ENCODE results near the gene INMT.

DNA sequence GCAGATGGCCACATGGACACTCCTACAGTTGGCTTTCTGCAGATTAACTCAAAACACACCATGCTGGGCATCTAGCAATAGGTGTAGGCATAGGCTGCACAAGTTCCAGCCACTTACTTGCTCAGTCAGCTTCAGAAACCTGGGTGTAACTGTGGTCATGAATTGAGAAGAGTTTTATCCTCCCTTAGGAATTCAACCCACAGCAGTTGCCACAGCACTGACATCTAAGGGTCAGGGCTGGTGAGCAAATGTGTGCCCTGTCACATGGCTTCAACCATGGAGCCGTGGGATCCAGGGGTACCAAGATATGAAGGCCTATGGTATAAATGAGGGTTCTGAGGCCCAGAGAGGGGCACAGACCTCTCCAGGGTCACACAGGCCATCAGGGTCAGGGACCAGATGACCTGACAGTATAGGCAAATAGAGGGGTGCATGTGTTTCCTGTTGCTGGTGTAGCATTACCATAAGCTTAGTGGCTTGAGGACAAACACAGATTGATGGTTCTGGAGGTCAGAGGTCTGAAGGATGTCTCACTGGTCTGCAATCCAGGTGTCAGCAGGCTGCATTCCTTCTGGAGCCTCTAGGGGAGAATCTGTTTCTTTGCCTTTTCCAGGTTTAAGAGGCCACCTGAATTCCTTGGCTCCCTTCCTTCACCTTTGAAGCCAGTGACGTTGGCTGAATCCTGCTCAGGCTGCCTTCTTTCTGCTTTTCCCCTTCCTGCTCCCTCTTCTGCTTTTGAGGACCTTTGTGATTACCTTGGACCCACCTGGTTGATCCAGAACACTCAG lies 43.4 kb downstream of the INMT start:
- TF ChIP-seq, protein P1, sequence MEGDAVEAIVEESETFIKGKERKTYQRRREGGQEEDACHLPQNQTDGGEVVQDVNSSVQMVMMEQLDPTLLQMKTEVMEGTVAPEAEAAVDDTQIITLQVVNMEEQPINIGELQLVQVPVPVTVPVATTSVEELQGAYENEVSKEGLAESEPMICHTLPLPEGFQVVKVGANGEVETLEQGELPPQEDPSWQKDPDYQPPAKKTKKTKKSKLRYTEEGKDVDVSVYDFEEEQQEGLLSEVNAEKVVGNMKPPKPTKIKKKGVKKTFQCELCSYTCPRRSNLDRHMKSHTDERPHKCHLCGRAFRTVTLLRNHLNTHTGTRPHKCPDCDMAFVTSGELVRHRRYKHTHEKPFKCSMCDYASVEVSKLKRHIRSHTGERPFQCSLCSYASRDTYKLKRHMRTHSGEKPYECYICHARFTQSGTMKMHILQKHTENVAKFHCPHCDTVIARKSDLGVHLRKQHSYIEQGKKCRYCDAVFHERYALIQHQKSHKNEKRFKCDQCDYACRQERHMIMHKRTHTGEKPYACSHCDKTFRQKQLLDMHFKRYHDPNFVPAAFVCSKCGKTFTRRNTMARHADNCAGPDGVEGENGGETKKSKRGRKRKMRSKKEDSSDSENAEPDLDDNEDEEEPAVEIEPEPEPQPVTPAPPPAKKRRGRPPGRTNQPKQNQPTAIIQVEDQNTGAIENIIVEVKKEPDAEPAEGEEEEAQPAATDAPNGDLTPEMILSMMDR (conservative IDR thresholded peaks at IDR 0.05; ENCODE audit: low read depth in 2 of 2), result no peak
- TF ChIP-seq EZH2phosphoT487 (IDR thresholded peaks at IDR 0.05; ENCODE audit: unreplicated experiment), result no peak
- no peak for TF ChIP-seq EZH2 (IDR thresholded peaks at IDR 0.05; ENCODE audit: low read depth, unreplicated experiment)
- no peak for TF ChIP-seq POLR2AphosphoS5 (IDR thresholded peaks at IDR 0.05; ENCODE audit: low read depth)

Data from GM23338 (cell line).